Esophagus muscularis mucosa (tissue), 4 donors: Measurements from ENCODE around the gene PDXDC1.

Source experiments
- EP300 ChIP-seq: sonication (generic); formaldehyde crosslinking; IDR thresholded peaks from one replicate; pipeline ENCODE4 v1.6.1; 2017; ENCODE audit warnings: antibody characterized with exemption
- POLR2A ChIP-seq: fragments of 450-650 bp; IDR thresholded peaks from one replicate; pipeline ENCODE4 v1.6.1; 2017; ENCODE audit warnings: antibody characterized with exemption, moderate library complexity, mild to moderate bottlenecking, low read depth
- TF ChIP-seq, protein P1 (sequence below), 3 experiments: fragments of 200-600 bp in 2 of 3; fragments of 450-650 bp in 1 of 3; sonication (generic) in 2 of 3; IDR thresholded peaks; one replicate each; pipeline ENCODE4 v1.5.1; 2017 to 2019; ENCODE audit warnings: antibody characterized with exemption in 3 of 3, mild to moderate bottlenecking in 2 of 3, moderate library complexity in 1 of 3

DNA sequence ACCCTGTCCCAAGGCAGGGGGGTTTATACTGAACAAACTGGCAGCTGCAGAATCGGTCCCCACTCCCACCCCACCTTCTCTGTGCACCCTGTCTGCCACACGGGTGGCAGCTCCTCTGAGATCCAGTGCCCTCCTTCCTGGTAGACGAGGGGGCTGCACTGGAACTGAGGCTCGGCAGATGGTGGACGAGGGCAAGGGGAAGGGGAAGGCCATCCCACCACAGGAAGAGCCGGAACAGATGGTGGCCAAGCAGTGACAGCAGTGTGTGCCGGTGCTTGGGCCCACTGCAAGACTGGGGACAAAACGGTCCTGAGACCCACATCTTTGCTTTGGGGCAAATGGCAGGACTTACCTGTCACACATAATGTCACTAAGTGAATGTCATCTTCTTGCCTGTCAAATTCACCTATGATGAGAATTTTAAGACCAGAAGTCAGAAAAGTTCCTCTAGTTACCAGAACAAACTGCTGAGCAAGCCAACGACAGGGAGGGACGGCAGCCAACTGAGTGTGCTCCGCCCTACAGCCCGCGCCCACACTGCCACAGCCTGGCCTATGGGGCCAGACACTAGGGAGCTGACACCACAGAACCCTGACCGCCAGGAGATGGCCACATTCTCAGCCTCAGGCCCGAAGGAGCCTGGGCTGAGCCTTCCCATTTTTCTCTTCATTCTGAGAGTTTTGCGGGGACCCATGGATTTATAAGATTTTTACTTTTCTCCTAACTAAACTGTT is 66.6 kb downstream of the PDXDC1 start:
- no peak for TF ChIP-seq POLR2A
- TF ChIP-seq, protein P1, sequence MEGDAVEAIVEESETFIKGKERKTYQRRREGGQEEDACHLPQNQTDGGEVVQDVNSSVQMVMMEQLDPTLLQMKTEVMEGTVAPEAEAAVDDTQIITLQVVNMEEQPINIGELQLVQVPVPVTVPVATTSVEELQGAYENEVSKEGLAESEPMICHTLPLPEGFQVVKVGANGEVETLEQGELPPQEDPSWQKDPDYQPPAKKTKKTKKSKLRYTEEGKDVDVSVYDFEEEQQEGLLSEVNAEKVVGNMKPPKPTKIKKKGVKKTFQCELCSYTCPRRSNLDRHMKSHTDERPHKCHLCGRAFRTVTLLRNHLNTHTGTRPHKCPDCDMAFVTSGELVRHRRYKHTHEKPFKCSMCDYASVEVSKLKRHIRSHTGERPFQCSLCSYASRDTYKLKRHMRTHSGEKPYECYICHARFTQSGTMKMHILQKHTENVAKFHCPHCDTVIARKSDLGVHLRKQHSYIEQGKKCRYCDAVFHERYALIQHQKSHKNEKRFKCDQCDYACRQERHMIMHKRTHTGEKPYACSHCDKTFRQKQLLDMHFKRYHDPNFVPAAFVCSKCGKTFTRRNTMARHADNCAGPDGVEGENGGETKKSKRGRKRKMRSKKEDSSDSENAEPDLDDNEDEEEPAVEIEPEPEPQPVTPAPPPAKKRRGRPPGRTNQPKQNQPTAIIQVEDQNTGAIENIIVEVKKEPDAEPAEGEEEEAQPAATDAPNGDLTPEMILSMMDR (IDR thresholded peaks at IDR 0.05): peak in 2 of 3 experiments; percentile 19 to 27
- TF ChIP-seq EP300: no peak
